Transverse colon (tissue), 4 donors: Measurements from ENCODE around the gene FMR1. TPM values are rescaled to one million over a fixed set of nuclear protein-coding genes. Genes with fewer than 3 reads are reported as not detected.
A peak's percentile ranks its signal among the peaks of the same experiment; 100 is the strongest.

ENCODE experiments used
- DNase-seq: peaks from one replicate; pipeline ENCODE4 v3.0.0-alpha.2; 2019
- H3K27ac ChIP-seq, 4 donors: fragments of 200-600 bp; sonication (generic); 2 replicates each; pipeline ENCODE4 v1.5.1; 2016 to 2018; ENCODE audit warnings: inconsistent platforms in 4 of 4
- H3K27me3 ChIP-seq: fragments of 200-600 bp; sonication (generic); 2 replicates; pipeline ENCODE4 v1.5.1; 2017; ENCODE audit warnings: inconsistent platforms
- H3K36me3 ChIP-seq, 4 donors: fragments of 200-600 bp; sonication (generic); 2 replicates each; pipeline ENCODE4 v1.5.1; 2017 to 2019; ENCODE audit warnings: inconsistent platforms in 4 of 4
- H3K4me1 ChIP-seq, 4 donors: fragments of 200-600 bp; sonication (generic); 2 replicates each; pipeline ENCODE4 v1.5.1; 2017 to 2020; ENCODE audit warnings: inconsistent platforms in 4 of 4
- H3K4me3 ChIP-seq, 4 donors: fragments of 200-600 bp; sonication (generic); 1 replicate in 1 of 4; 2 replicates in 3 of 4; pipeline versions ENCODE4 v1.5.1 to v1.6.1; 2017 to 2019; ENCODE audit warnings: inconsistent platforms in 4 of 4
- H3K9me3 ChIP-seq, 2 donors: fragments of 200-600 bp; sonication (generic); 2 replicates each; pipeline ENCODE4 v1.5.1; 2017 to 2019; ENCODE audit warnings: inconsistent platforms in 2 of 2
- CTCF ChIP-seq, 5 experiments: fragments of 200-600 bp in 3 of 5; fragments of 450-650 bp in 2 of 5; sonication (generic) in 3 of 5; IDR thresholded peaks; 1 replicate in 2 of 5; 2 replicates in 3 of 5; pipeline ENCODE4 v1.5.1; 2016 to 2017; ENCODE audit warnings: antibody characterized with exemption in 5 of 5, inconsistent platforms in 3 of 5, mild to moderate bottlenecking in 2 of 5, moderate library complexity in 1 of 5
- EP300 ChIP-seq: sonication (generic); formaldehyde crosslinking; IDR thresholded peaks from one replicate; pipeline ENCODE4 v1.6.1; 2017; ENCODE audit warnings: antibody characterized with exemption, low read depth
- POLR2A ChIP-seq: fragments of 450-650 bp; IDR thresholded peaks from one replicate; pipeline ENCODE4 v1.6.1; 2016; ENCODE audit warnings: antibody characterized with exemption, mild to moderate bottlenecking, moderate library complexity
- POLR2AphosphoS5 ChIP-seq, 3 donors: sonication (generic); formaldehyde crosslinking; IDR thresholded peaks; one replicate each; pipeline ENCODE4 v1.6.1; 2016; ENCODE audit warnings: antibody characterized with exemption in 3 of 3
- WGBS, 2 donors: methylation state at CpG; one replicate each; pipeline ENCODE4 v1.1.5; 2018; ENCODE audit warnings: low coverage in 1 of 2; 5-methylcytosine and 5-hydroxymethylcytosine counted together
- in situ Hi-C, 4 donors: fragments of 200-750 bp; cut with MboI; loops; one replicate each; pipeline versions ENCODE4 v1.15.0 to v1.15.1; 2017; ENCODE audit warnings: low sequenced_read_pairs in 3 of 4, low pct_ligation_motif_present in 1 of 4, low pct_unique_long_range_greater_than_20kb in 1 of 4
- intact Hi-C: fragments of 100-400 bp; cut with DNase I; formaldehyde crosslinking; loops from one replicate; pipeline ENCODE4 v1.15.1; 2023; ENCODE audit warnings: low total_unique reads
- total RNA-seq, 4 donors: library from RNA; depleted of rRNA; stranded (reverse); fragments of >200 nt; gene quantifications; one replicate each; pipeline ENCODE4 v1.1.0, GENCODE V29; 2016

FMR1 gene
- total RNA-seq, 4 donors from 2014 or later, result 14.9 to 61.8 (median 31.2) TPM

- WGBS, 2 donors, result 91 to 93% methylated on average over 5 of the region's 5 CpGs
- Histone ChIP-seq H3K4me1 (no peaks in the 10 kb centered on the region), H3K36me3 (no peaks in the 10 kb centered on the region), H3K27ac (no peak overlapping the region), H3K4me3 (no peak overlapping the region), H3K9me3 (no peaks in the 10 kb centered on the region), H3K27me3 (no peaks in the 10 kb centered on the region)
- in situ Hi-C loops (no loop called here), intact Hi-C loops (no loop called here)
- no peak for DNase-seq
- TF ChIP-seq CTCF (IDR thresholded peaks at IDR 0.05), result no peak
- TF ChIP-seq POLR2A, result no peak
- no peak for TF ChIP-seq EP300
- no peak for TF ChIP-seq POLR2AphosphoS5 (IDR thresholded peaks at IDR 0.05)
Measured at GRCh38 chrX:147945286-147945685, 33.6 kb downstream of the FMR1 start.

GRCh38 chrX:147948531-147948930 is 36.8 kb downstream of the FMR1 start:
- no peak overlapping the region for H3K27ac ChIP-seq
- no peak overlapping the region for H3K4me3 ChIP-seq
- in situ Hi-C loops (no loop called here), intact Hi-C loops (no loop called here)
- no peaks in the 10 kb centered on the region for H3K27me3 ChIP-seq
- 62 to 80% methylated on average over 2 to 7 of the region's 7 CpGs for WGBS, 2 donors
- H3K4me1 ChIP-seq, result no peaks in the 10 kb centered on the region
- no peaks in the 10 kb centered on the region for H3K9me3 ChIP-seq
- H3K36me3 ChIP-seq, result no peaks in the 10 kb centered on the region
- peak; percentile 28 for DNase-seq
- TF ChIP-seq CTCF (IDR thresholded peaks at IDR 0.05) (no peak), POLR2A (no peak), EP300 (no peak), POLR2AphosphoS5 (IDR thresholded peaks at IDR 0.05) (no peak)

GRCh38 chrX:147950352-147950751 is 38.6 kb downstream of the FMR1 start:
- H3K27ac ChIP-seq, result no peak overlapping the region
- no peak overlapping the region for H3K4me3 ChIP-seq
- TF ChIP-seq CTCF (IDR thresholded peaks at IDR 0.05) (no peak), POLR2AphosphoS5 (IDR thresholded peaks at IDR 0.05) (no peak), POLR2A (no peak), EP300 (no peak)
- in situ Hi-C loops, result no loop called here
- 50 to 88% methylated on average over 1 of the region's 1 CpG for WGBS, 2 donors
- intact Hi-C loops, result no loop called here
- no peaks in the 10 kb centered on the region for H3K4me1 ChIP-seq
- no peaks in the 10 kb centered on the region for H3K9me3 ChIP-seq
- H3K27me3 ChIP-seq, result no peaks in the 10 kb centered on the region
- no peak for DNase-seq
- H3K36me3 ChIP-seq, result no peaks in the 10 kb centered on the region

GRCh38 chrX:147953976-147954375 is 42.3 kb downstream of the FMR1 start:
- no peak for TF ChIP-seq CTCF (IDR thresholded peaks at IDR 0.05)
- TF ChIP-seq POLR2AphosphoS5 (IDR thresholded peaks at IDR 0.05), result no peak
- TF ChIP-seq EP300, result no peak
- no peak for TF ChIP-seq POLR2A
- in situ Hi-C loops (no loop called here), intact Hi-C loops (no loop called here)
- Histone ChIP-seq H3K36me3 (no peaks in the 10 kb centered on the region), H3K27me3 (no peaks in the 10 kb centered on the region), H3K9me3 (no peaks in the 10 kb centered on the region), H3K27ac (no peak overlapping the region), H3K4me3 (no peak overlapping the region), H3K4me1 (no peaks in the 10 kb centered on the region)
- 64% methylated on average over 2 of the region's 2 CpGs; no CpG with 5 or more reads in 1 of the 2 donors for WGBS, 2 donors
- no peak for DNase-seq
